ENCODE measurements around the gene NOX5.

DNA sequence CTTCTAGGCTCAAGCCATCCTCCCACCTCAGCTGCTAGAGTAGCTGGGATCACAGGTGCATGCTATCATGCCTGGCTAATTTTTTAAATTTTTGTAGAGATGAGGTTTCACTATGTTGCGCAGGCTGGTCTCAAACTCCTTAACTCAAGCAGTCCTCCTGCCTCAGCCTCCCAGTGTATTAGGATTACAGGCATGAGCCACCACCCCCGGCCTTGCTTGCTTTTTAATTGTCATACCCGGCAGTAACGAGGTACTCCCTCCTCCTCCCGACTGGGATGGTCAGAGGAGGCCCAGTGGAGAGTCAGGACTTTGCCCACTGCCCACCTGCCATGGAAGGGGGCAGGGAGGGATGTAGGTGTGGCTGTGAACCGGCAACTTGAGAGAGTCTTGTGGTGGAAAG lies 4.5 kb downstream of the NOX5 start:
- TF ChIP-seq, protein P1, sequence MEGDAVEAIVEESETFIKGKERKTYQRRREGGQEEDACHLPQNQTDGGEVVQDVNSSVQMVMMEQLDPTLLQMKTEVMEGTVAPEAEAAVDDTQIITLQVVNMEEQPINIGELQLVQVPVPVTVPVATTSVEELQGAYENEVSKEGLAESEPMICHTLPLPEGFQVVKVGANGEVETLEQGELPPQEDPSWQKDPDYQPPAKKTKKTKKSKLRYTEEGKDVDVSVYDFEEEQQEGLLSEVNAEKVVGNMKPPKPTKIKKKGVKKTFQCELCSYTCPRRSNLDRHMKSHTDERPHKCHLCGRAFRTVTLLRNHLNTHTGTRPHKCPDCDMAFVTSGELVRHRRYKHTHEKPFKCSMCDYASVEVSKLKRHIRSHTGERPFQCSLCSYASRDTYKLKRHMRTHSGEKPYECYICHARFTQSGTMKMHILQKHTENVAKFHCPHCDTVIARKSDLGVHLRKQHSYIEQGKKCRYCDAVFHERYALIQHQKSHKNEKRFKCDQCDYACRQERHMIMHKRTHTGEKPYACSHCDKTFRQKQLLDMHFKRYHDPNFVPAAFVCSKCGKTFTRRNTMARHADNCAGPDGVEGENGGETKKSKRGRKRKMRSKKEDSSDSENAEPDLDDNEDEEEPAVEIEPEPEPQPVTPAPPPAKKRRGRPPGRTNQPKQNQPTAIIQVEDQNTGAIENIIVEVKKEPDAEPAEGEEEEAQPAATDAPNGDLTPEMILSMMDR (IDR thresholded peaks at IDR 0.05): no peak
- TF ChIP-seq POLR2A (IDR thresholded peaks at IDR 0.05) (no peak), EP300 (IDR thresholded peaks at IDR 0.05; ENCODE audit: low read depth) (no peak)
